ENCODE results near the gene STAM. TPM values are rescaled to one million over a fixed set of nuclear protein-coding genes. Genes with fewer than 3 reads are reported as not detected.

STAM gene
- total and polyA plus RNA-seq, 9 of the 15 experiments (the other 6 are each of a cell fraction or from before 2014, with no cell fraction given): 13.8 to 33.5 (median 26.4) TPM

- TF ChIP-seq ZBTB11 (CRISPR knock-in tag; IDR thresholded peaks at IDR 0.05): no peak
- TF ChIP-seq BRD9 (IDR thresholded peaks at IDR 0.05; ENCODE audit: low read depth, partially characterized antibody): no peak
- peak; percentile 15; the same call in 1 of the 2 replicates for TF ChIP-seq SMARCE1 (IDR thresholded peaks at IDR 0.05)
- 0 out of 4 replicates have a peak, but pooled peaks of 1 of the 2 experiments have one; percentile 60 for TF ChIP-seq BCLAF1 (IDR thresholded peaks at IDR 0.05; ENCODE audit: borderline replicate concordance in 1 of 2, control insufficient read depth in 1 of 2, low read depth in 2 of 2, low read length in 1 of 2)
- TF ChIP-seq ZBTB43 (CRISPR knock-in tag; IDR thresholded peaks at IDR 0.05): no peak
- no peak for TF ChIP-seq ZFPM2 (CRISPR knock-in tag; IDR thresholded peaks at IDR 0.05)
- TF ChIP-seq ZNF134 (CRISPR knock-in tag; conservative IDR thresholded peaks at IDR 0.05): no peak
- no peak for TF ChIP-seq SP2 (IDR thresholded peaks at IDR 0.05; ENCODE audit: extremely low read depth, low read depth, low read length, poor library complexity, severe bottlenecking)
- TF ChIP-seq TBL1XR1 (IDR thresholded peaks at IDR 0.05; ENCODE audit: low read length in 2 of 2): peak in 1 of 2 experiments; percentile 44; a peak in 3 of 4 replicates
- TF ChIP-seq TAF7 (tag; IDR thresholded peaks at IDR 0.05): peak; percentile 78
- peak; percentile 49; the same call in 1 of the 2 replicates for TF ChIP-seq ZNF589 (CRISPR knock-in tag; IDR thresholded peaks at IDR 0.05; ENCODE audit: low read depth)
- no peak; a peak in 1 of 4 replicates for TF ChIP-seq UBTF (IDR thresholded peaks at IDR 0.05; ENCODE audit: borderline replicate concordance in 1 of 2, low read depth in 2 of 2, low read length in 2 of 2)
- no peak for TF ChIP-seq MTA2 (IDR thresholded peaks at IDR 0.05; ENCODE audit: low read depth)
- peak; percentile 78 for TF ChIP-seq GABPB1 (CRISPR knock-in tag; IDR thresholded peaks at IDR 0.05)
- TF ChIP-seq TRIM24 (IDR thresholded peaks at IDR 0.05): 0 out of 4 replicates have a peak, but pooled peaks of 1 of the 2 experiments have one; percentile 7
- TF ChIP-seq ESRRA (IDR thresholded peaks at IDR 0.05; ENCODE audit: borderline replicate concordance, low read depth): no peak
These were observed at the start of gene STAM (continued) for GRCh38 chr10:17643755-17644484.
